ENCODE results near the gene AKR1E2. TPM values are rescaled to one million over a fixed set of nuclear protein-coding genes. Genes with fewer than 3 reads are reported as not detected.

AKR1E2 gene
- total and polyA plus RNA-seq, 9 of the 15 experiments (the other 6 are each of a cell fraction or from before 2014, with no cell fraction given), result 4.2 to 16.6 (median 9.8) TPM

DNA sequence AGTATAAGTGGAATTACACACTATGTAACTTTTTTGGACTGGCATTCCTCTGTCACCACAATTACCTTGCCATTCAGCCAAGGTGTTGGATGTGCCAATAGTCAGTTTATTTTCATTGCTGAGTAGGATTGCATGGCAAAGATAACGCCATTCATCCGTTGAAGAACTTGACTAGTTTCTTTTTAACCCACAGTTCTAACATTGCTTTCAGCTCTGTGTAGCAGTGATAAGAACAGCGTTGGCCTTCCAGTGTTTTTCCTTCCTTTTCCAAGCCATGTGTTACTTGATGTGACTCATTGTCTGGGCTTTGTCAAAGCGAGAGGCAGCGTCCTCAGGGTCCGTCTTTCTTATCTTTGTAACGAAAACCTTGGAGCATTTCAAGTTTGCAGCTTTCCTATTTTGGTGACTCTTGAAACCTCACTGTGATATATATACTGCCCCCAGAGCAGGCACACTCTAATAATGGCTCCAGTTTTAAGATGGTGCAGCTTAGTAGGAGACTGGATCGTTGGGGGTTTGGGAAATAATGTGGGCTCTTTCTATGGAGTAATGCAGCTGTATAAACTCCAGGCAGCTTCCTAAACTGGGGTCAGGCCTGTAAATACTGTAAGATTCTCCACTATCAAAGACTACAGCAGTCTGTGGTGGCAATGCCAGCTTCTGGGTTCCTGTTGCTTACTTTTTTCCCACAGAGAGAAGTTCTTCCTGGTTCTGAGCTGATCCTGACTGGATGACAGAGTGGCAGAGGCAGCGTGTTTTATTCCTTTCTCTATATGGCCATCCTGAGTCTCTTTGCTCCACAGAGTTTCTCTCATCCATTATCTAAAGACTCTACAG lies 41.7 kb downstream of the AKR1E2 start (continued):
- no peak for TF ChIP-seq ZNF354B (CRISPR knock-in tag; IDR thresholded peaks at IDR 0.05)
- peak; percentile 85 for TF ChIP-seq SMAD4 (CRISPR knock-in tag; conservative IDR thresholded peaks at IDR 0.05)
- peak; percentile 41 for TF ChIP-seq ZFX (CRISPR knock-in tag; IDR thresholded peaks at IDR 0.05)
- TF ChIP-seq HES1 (IDR thresholded peaks at IDR 0.05; ENCODE audit: low read depth), result peak; percentile 85
- TF ChIP-seq BCL6 (CRISPR knock-in tag; IDR thresholded peaks at IDR 0.05), result no peak
- TF ChIP-seq, protein P1, sequence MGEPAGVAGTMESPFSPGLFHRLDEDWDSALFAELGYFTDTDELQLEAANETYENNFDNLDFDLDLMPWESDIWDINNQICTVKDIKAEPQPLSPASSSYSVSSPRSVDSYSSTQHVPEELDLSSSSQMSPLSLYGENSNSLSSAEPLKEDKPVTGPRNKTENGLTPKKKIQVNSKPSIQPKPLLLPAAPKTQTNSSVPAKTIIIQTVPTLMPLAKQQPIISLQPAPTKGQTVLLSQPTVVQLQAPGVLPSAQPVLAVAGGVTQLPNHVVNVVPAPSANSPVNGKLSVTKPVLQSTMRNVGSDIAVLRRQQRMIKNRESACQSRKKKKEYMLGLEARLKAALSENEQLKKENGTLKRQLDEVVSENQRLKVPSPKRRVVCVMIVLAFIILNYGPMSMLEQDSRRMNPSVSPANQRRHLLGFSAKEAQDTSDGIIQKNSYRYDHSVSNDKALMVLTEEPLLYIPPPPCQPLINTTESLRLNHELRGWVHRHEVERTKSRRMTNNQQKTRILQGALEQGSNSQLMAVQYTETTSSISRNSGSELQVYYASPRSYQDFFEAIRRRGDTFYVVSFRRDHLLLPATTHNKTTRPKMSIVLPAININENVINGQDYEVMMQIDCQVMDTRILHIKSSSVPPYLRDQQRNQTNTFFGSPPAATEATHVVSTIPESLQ (CRISPR knock-in tag; IDR thresholded peaks at IDR 0.05), result peak; percentile 64; the same call in 1 of the 2 replicates
- peak; percentile 92 for TF ChIP-seq ZSCAN29 (IDR thresholded peaks at IDR 0.05)
- TF ChIP-seq ZNF780A (CRISPR knock-in tag; IDR thresholded peaks at IDR 0.05), result no peak
- peak; percentile 93 for TF ChIP-seq KLF16 (IDR thresholded peaks at IDR 0.05)
- TF ChIP-seq CAMTA2 (CRISPR knock-in tag; conservative IDR thresholded peaks at IDR 0.05), result no peak
- peak; percentile 97 for TF ChIP-seq CXXC5 (CRISPR knock-in tag; IDR thresholded peaks at IDR 0.05)
- peak; percentile 46 for TF ChIP-seq REST (IDR thresholded peaks at IDR 0.05; ENCODE audit: borderline replicate concordance)
- no peak for TF ChIP-seq REST (CRISPR knock-in tag; IDR thresholded peaks at IDR 0.05; ENCODE audit: low read depth)
- peak; percentile 44; the same call in 1 of the 2 replicates for TF ChIP-seq ZNF589 (CRISPR knock-in tag; IDR thresholded peaks at IDR 0.05; ENCODE audit: low read depth)
- TF ChIP-seq MYC (IDR thresholded peaks at IDR 0.05; ENCODE audit: low read depth, low read length), result peak; percentile 92
- TF ChIP-seq MYC (CRISPR knock-in tag; IDR thresholded peaks at IDR 0.05; ENCODE audit: borderline replicate concordance, low read depth), result no peak
